B cell (primary cell): Measurements from ENCODE around the gene MALRD1.

Experiments used
- EZH2 ChIP-seq: IDR thresholded peaks from 2 replicates; pipeline ENCODE4 v1.6.1; 2012; ENCODE audit warnings: borderline replicate concordance, low read depth, mild to moderate bottlenecking, moderate library complexity, low read length; ENCODE audit not compliant: insufficient read depth, poor library complexity, severe bottlenecking
- TF ChIP-seq, protein P1 (sequence below): fragments of 200-600 bp; IDR thresholded peaks from one replicate; pipeline ENCODE4 v1.8.0; 2022; ENCODE audit warnings: antibody characterized with exemption, mild to moderate bottlenecking

DNA sequence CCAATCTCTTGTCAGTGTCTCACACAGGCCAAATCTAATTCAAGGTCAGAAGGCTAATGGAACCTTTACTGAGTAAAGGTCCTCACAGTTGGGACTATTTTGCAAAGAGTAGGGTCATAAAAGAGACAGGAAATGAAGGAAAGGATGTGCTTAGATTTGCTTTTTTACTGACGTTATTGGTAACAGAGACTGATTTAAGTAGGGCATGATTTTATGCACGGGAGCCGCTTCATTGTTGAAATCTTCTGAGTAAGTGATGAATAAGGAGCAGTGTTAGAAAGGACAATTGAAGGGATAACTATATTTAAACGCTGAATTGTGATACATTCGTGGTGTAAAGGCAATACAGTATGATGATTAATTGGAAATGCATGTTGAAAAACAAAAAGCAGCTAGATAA is 261.5 kb downstream of the MALRD1 start:
- TF ChIP-seq, protein P1, sequence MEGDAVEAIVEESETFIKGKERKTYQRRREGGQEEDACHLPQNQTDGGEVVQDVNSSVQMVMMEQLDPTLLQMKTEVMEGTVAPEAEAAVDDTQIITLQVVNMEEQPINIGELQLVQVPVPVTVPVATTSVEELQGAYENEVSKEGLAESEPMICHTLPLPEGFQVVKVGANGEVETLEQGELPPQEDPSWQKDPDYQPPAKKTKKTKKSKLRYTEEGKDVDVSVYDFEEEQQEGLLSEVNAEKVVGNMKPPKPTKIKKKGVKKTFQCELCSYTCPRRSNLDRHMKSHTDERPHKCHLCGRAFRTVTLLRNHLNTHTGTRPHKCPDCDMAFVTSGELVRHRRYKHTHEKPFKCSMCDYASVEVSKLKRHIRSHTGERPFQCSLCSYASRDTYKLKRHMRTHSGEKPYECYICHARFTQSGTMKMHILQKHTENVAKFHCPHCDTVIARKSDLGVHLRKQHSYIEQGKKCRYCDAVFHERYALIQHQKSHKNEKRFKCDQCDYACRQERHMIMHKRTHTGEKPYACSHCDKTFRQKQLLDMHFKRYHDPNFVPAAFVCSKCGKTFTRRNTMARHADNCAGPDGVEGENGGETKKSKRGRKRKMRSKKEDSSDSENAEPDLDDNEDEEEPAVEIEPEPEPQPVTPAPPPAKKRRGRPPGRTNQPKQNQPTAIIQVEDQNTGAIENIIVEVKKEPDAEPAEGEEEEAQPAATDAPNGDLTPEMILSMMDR, result no peak
- no peak for TF ChIP-seq EZH2
